Activated T-cell treated with anti-CD3 and anti-CD28 coated beads for 1 hour (primary cell): ENCODE measurements around the gene ITPKB.
"Not testable (repeated sequence)": the region's sequence is repeated elsewhere in the genome, so short reads cannot be mapped to it uniquely, and the experiment has no call there.

Experiments used
- DNase-seq: peaks from one replicate; pipeline ENCODE4 v3.0.0-alpha.2; 2020; ENCODE audit warnings: low read depth

The ITPKB gene

GRCh38 chr1:226624526-226624925, 114.6 kb downstream of the ITPKB start:
- no peak for DNase-seq

GRCh38 chr1:226622012-226622411, 117.1 kb downstream of the ITPKB start:
- DNase-seq = no peak

GRCh38 chr1:226619031-226619430, 120.1 kb downstream of the ITPKB start:
- DNase-seq = no peak

GRCh38 chr1:226618380-226618779, 120.7 kb downstream of the ITPKB start:
- no peak for DNase-seq

- DNase-seq = not testable (repeated sequence)
These were observed 121.4 kb downstream of the ITPKB start for GRCh38 chr1:226617719-226618118.

GRCh38 chr1:226617109-226617508, 122.0 kb downstream of the ITPKB start:
- no peak for DNase-seq

GRCh38 chr1:226616636-226617035, 122.4 kb downstream of the ITPKB start:
- DNase-seq = no peak

- no peak for DNase-seq
These were observed 123.2 kb downstream of the ITPKB start for GRCh38 chr1:226615876-226616275.

- DNase-seq = not testable (repeated sequence)
These were observed 127.1 kb downstream of the ITPKB start for GRCh38 chr1:226611980-226612379.

- DNase-seq = no peak
These were observed 127.8 kb downstream of the ITPKB start for GRCh38 chr1:226611301-226611700.

- no peak for DNase-seq
These were observed 128.4 kb downstream of the ITPKB start for GRCh38 chr1:226610671-226611070.

- no peak for DNase-seq
These were observed 129.1 kb downstream of the ITPKB start for GRCh38 chr1:226609836-226610455.

- DNase-seq = peak; percentile 64
These were observed 130.2 kb downstream of the ITPKB start for GRCh38 chr1:226608699-226609505.

- DNase-seq = no peak
These were observed 131.3 kb downstream of the ITPKB start for GRCh38 chr1:226607821-226608220.

GRCh38 chr1:226607268-226607660, 131.8 kb downstream of the ITPKB start:
- no peak for DNase-seq

GRCh38 chr1:226606311-226607267, 132.5 kb downstream of the ITPKB start:
- DNase-seq = no peak

GRCh38 chr1:226605318-226605950, 133.6 kb downstream of the ITPKB start:
- no peak for DNase-seq

GRCh38 chr1:226604560-226605317, 134.3 kb downstream of the ITPKB start:
- DNase-seq = no peak

GRCh38 chr1:226603858-226604559, 135.1 kb downstream of the ITPKB start:
- no peak for DNase-seq

GRCh38 chr1:226603022-226603857, 135.8 kb downstream of the ITPKB start:
- DNase-seq = no peak
